Psoas muscle (tissue), 8 donors: ENCODE measurements around the gene COL26A1. TPM values are rescaled to one million over a fixed set of nuclear protein-coding genes. Genes with fewer than 3 reads are reported as not detected.

Experiments
- ATAC-seq, 4 donors: fragments of 200-7000 bp; cut with Tn5 transposase; one replicate each; pipeline ENCODE4 v1.9.1; 2020; ENCODE audit warnings: moderate library complexity in 3 of 4, mild to moderate bottlenecking in 2 of 4
- DNase-seq, 2 donors: peaks; one replicate each; pipeline ENCODE4 v3.0.0-alpha.2; 2020
- H3K27ac ChIP-seq: fragments of 200-600 bp; one replicate; pipeline ENCODE4 v1.8.0; 2022
- H3K27me3 ChIP-seq, 3 donors: fragments of 200-600 bp in 1 of 3; one replicate each; pipeline versions ENCODE4 v1.6.1 to v1.8.0; 2013 to 2022; ENCODE audit warnings: low read length in 2 of 3, mild to moderate bottlenecking in 2 of 3, moderate library complexity in 1 of 3; ENCODE audit not compliant: insufficient read depth in 3 of 3
- H3K36me3 ChIP-seq, 2 donors: fragments of 200-600 bp in 1 of 2; one replicate each; pipeline versions ENCODE4 v1.6.1 to v1.8.0; 2013 to 2022; ENCODE audit warnings: low read depth in 1 of 2, mild to moderate bottlenecking in 1 of 2, moderate library complexity in 1 of 2; ENCODE audit not compliant: insufficient read depth in 1 of 2
- H3K4me1 ChIP-seq: fragments of 200-600 bp; one replicate; pipeline ENCODE4 v1.8.0; 2022
- H3K4me3 ChIP-seq: fragments of 200-600 bp; one replicate; pipeline ENCODE4 v1.8.0; 2022; ENCODE audit warnings: mild to moderate bottlenecking
- H3K9me3 ChIP-seq: fragments of 200-600 bp; one replicate; pipeline ENCODE4 v1.8.0; 2022
- WGBS, 3 donors: extraction: QIAGEN DNeasy Blood & Tissue Kit; methylation state at CpG; one replicate each; pipeline versions ENCODE4 v1.1.6 to v1.1.7; 2013; 5-methylcytosine and 5-hydroxymethylcytosine counted together
- intact Hi-C, 2 donors: fragments of 100-400 bp; cut with DNase I; formaldehyde crosslinking; loops; one replicate each; pipeline versions ENCODE4 v1.11.0 to v1.14.2; 2022
- polyA plus RNA-seq, 3 donors: library from polyadenylated mRNA; stranded (reverse); fragments of 200-250 nt; gene quantifications; one replicate each; pipeline ENCODE4 v1.2.3, GENCODE V29; 2013
- total RNA-seq, 4 donors: library from RNA; stranded (reverse); fragmentation: NEBNext Ultra II Directional in 2 of 4; extraction: Animal tissue kit (Norgen Biotek cat#: 25700) in 2 of 4; gene quantifications; one replicate each; pipeline versions ENCODE4 v1.2.1 to v1.2.4, GENCODE V29; 2021 to 2023
- TF ChIP-seq, protein P1 (sequence below): fragments of 200-600 bp; IDR thresholded peaks from one replicate; pipeline ENCODE4 v1.8.0; 2022; ENCODE audit warnings: antibody characterized with exemption
- donor health status: healthy with polysubstance abuse.
- donor health status: DM: no; HTN: no; CAD: no; lungs with moderate emphysema.
- donor health status: Bipolar disorder and iron deficiency.
- donor health status: healthy.
- donor health status: DM: yes; HTN: yes; CAD: no.
- donor health status: DM: no; HTN: no; CAD: no.
- donor health status: DM: no; HTN: no; CAD: no.
- donor health status: DM: yes; HTN: yes; CAD: no.

The COL26A1 gene
- total and polyA plus RNA-seq, 7 donors: 0.03 TPM; not detected in 6

DNA sequence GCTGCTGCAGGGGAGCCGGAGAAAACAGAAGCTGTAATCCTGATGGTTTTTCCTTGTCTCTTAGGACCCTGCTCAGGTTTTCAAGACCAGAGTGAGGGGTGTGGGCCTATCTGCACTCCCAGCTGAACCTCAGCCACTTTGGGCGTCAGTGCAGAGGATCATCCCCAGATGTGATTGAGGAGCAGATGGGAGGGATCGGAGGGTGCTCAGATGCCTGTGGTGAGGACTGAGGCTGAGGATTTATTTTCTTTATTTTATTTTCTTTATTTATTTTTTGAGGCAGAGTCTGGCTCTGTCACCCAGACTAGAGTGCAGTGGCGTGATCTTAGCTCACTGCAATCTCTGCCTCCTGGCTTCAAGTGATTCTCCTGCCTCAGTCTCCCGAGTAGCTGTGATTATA lies 13.9 kb downstream of the COL26A1 start:
- ATAC-seq (no peak), DNase-seq (no peak)
- no peak overlapping the region for H3K4me3 ChIP-seq
- H3K4me1 ChIP-seq: no peaks in the 10 kb centered on the region
- no peak overlapping the region for H3K27ac ChIP-seq
- 94 to 98% (median 98%) methylated on average over 5 of the region's 5 CpGs for WGBS, 3 donors
- TF ChIP-seq, protein P1, sequence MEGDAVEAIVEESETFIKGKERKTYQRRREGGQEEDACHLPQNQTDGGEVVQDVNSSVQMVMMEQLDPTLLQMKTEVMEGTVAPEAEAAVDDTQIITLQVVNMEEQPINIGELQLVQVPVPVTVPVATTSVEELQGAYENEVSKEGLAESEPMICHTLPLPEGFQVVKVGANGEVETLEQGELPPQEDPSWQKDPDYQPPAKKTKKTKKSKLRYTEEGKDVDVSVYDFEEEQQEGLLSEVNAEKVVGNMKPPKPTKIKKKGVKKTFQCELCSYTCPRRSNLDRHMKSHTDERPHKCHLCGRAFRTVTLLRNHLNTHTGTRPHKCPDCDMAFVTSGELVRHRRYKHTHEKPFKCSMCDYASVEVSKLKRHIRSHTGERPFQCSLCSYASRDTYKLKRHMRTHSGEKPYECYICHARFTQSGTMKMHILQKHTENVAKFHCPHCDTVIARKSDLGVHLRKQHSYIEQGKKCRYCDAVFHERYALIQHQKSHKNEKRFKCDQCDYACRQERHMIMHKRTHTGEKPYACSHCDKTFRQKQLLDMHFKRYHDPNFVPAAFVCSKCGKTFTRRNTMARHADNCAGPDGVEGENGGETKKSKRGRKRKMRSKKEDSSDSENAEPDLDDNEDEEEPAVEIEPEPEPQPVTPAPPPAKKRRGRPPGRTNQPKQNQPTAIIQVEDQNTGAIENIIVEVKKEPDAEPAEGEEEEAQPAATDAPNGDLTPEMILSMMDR: no peak
- intact Hi-C loops: no loop called here
- no peaks in the 10 kb centered on the region for H3K9me3 ChIP-seq
- H3K27me3 ChIP-seq: peaks cover 0 to 14% (median 11%) of the 10 kb centered on the region in 3 donors
- H3K36me3 ChIP-seq: no peaks in the 10 kb centered on the region

DNA sequence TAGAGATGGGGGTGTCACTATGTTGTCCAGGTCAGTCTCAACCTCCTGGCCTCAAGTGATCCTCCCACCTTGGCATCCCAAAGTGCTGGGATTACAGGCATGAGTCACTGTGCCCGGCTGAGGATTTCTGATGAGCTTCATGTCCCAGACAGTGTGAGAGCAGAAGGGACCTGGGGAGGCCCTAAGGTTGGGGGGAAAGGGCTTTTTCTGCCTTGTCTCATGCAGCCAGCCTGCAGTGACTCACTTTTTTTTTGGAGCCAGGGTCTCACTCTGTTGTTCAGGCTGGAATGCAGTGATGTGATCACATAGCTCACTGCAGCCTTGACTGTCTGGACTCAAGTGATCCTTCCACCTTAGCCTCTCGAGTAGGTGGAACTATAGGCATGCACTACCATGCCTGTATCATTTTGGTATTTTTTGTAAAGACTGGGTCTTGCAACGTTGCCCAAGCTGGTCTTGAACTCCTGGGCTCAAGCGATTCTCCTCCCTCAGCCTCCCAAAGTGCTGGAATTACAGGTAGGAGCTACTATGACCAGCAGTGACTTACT lies 14.6 kb downstream of the COL26A1 start:
- no peak for DNase-seq
- no peaks in the 10 kb centered on the region for H3K9me3 ChIP-seq
- intact Hi-C loops: no loop called here
- ATAC-seq: no peak
- no peaks in the 10 kb centered on the region for H3K4me1 ChIP-seq
- H3K27me3 ChIP-seq: peaks cover 0 to 11% (median 9%) of the 10 kb centered on the region in 3 donors
- no peaks in the 10 kb centered on the region for H3K36me3 ChIP-seq
- no peak overlapping the region for H3K4me3 ChIP-seq
- TF ChIP-seq, protein P1: no peak
- H3K27ac ChIP-seq: no peak overlapping the region
- WGBS, 3 donors: 71 to 81% (median 78%) methylated on average over 4 of the region's 4 CpGs

DNA sequence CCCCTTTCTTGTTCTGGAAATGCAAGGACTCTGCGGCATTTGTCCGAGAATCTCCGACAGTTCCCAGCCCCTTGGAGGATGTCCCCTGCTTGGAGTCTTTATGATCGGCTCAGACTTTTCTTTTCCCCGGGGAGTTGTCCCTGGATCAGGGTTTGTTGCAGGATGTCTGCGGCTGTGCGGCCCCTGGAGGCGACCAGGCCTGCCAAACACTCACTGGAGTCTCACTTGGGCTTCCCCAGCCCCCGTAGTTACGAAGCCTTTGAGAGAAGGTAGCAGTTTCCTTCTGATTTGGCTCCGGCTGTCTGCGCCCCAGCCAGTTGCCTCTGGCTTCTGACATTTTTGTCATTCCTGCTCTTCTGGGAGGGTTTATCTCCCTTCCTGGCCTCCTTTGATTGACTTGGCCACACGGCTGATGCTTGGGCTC lies 16.1 kb downstream of the COL26A1 start:
- intact Hi-C loops: no loop called here
- peaks cover 0 to 11% (median 0%) of the 10 kb centered on the region in 3 donors for H3K27me3 ChIP-seq
- H3K27ac ChIP-seq: no peak overlapping the region
- ATAC-seq (no peak), DNase-seq (no peak)
- no peaks in the 10 kb centered on the region for H3K4me1 ChIP-seq
- 14 to 15% (median 15%) methylated on average over 13 of the region's 13 CpGs for WGBS, 3 donors
- H3K9me3 ChIP-seq: no peaks in the 10 kb centered on the region
- H3K4me3 ChIP-seq: no peak overlapping the region
- H3K36me3 ChIP-seq: no peaks in the 10 kb centered on the region
- TF ChIP-seq, protein P1: no peak

DNA sequence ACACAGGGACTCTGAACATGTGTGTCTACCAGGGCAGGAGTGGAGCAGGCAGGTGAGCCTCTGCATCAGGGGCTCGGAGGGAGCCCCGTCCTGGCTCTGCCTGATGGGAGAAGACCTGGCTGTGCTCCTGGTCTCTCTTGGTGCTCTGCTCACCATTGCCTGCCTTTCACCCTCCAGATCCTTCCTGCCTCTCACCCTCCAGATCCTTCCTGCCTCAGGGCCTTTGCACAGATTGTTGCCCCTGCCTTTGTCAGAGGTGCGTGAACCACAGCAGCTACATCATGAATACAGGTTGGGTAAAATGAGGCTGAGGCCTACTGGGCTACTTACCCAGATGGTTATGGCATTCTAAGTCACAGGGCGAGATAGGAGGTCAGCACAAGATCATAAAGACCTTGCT lies 16.6 kb downstream of the COL26A1 start:
- Histone ChIP-seq H3K4me1 (no peaks in the 10 kb centered on the region), H3K4me3 (no peak overlapping the region), H3K27me3 (peaks cover 0 to 13% (median 0%) of the 10 kb centered on the region in 3 donors), H3K36me3 (no peaks in the 10 kb centered on the region), H3K9me3 (no peaks in the 10 kb centered on the region), H3K27ac (no peak overlapping the region)
- TF ChIP-seq, protein P1: no peak
- ATAC-seq (no peak), DNase-seq (no peak)
- WGBS, 3 donors: 75 to 92% (median 77%) methylated on average over 4 of the region's 4 CpGs
- intact Hi-C loops: no loop called here

DNA sequence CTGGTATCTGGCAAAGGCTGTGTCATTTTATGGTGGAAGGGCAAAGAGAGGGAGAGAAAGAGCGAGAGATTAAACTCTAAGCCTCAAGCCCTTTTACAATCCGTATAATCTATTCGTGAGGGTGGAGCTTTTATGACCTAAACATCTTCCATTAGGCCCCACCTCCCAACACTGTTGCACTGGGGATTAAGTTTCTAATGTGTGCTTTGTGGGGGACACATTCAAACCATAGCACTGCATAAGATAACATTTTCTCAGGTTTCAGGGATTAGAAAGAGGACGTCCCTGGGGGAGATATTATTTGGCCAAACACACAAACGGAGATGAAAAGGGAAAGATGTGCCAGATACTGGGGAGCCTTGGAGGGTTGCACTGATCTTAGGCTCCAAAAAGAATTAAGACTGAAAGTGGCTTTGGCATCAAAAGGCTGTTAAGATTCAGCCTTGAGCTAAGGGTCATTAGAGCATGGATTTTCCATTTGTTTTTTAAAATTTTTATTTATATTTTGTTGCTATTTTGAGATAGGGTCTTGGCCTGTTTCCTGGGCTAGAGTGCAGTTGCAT lies 19.0 kb downstream of the COL26A1 start:
- peaks cover 0 to 10% (median 0%) of the 10 kb centered on the region in 3 donors for H3K27me3 ChIP-seq
- H3K9me3 ChIP-seq: no peaks in the 10 kb centered on the region
- no peaks in the 10 kb centered on the region for H3K36me3 ChIP-seq
- no peak for DNase-seq
- ATAC-seq: no peak
- 42 to 54% (median 45%) methylated on average over 5 of the region's 5 CpGs for WGBS, 3 donors
- no peak overlapping the region for H3K27ac ChIP-seq
- intact Hi-C loops: no loop called here
- TF ChIP-seq, protein P1: no peak
- H3K4me3 ChIP-seq: no peak overlapping the region
- peaks cover 4% of the 10 kb centered on the region for H3K4me1 ChIP-seq
